GDM1 (cell line): ENCODE data around the gene MPPED1.

Experiments
- DNase-seq: peaks from one replicate; lab custom pipeline; 2025; lab: John Stamatoyannopoulos, UW

The MPPED1 gene

GRCh38 chr22:43448048-43448447, 36.2 kb downstream of the MPPED1 start:
- DNase-seq, result no peak

GRCh38 chr22:43449205-43449830, 37.5 kb downstream of the MPPED1 start:
- no peak for DNase-seq

- no peak for DNase-seq
These were observed 38.0 kb downstream of the MPPED1 start for GRCh38 chr22:43449831-43450225.

- no peak for DNase-seq
These were observed 39.7 kb downstream of the MPPED1 start for GRCh38 chr22:43451371-43452050.

- DNase-seq, result no peak
These were observed 44.0 kb downstream of the MPPED1 start for GRCh38 chr22:43455846-43456245.

- DNase-seq, result no peak
These were observed 45.2 kb downstream of the MPPED1 start for GRCh38 chr22:43457002-43457401.

- DNase-seq, result no peak
These were observed 50.9 kb downstream of the MPPED1 start for GRCh38 chr22:43462701-43463100.

- DNase-seq, result no peak
These were observed 53.0 kb downstream of the MPPED1 start for GRCh38 chr22:43464809-43465208.

GRCh38 chr22:43465291-43466015, 53.6 kb downstream of the MPPED1 start:
- no peak for DNase-seq

- DNase-seq, result no peak
These were observed 54.9 kb downstream of the MPPED1 start for GRCh38 chr22:43466710-43467109.

GRCh38 chr22:43467216-43467940, 55.6 kb downstream of the MPPED1 start:
- no peak for DNase-seq

- no peak for DNase-seq
These were observed 58.4 kb downstream of the MPPED1 start for GRCh38 chr22:43470253-43470652.

- no peak for DNase-seq
These were observed 59.2 kb downstream of the MPPED1 start for GRCh38 chr22:43470941-43471585.

- DNase-seq, result no peak
These were observed 59.9 kb downstream of the MPPED1 start for GRCh38 chr22:43471606-43472135.

GRCh38 chr22:43473031-43473430, 61.2 kb downstream of the MPPED1 start:
- no peak for DNase-seq

GRCh38 chr22:43473441-43473840, 61.6 kb downstream of the MPPED1 start:
- no peak for DNase-seq

GRCh38 chr22:43474161-43475101, 62.6 kb downstream of the MPPED1 start:
- no peak for DNase-seq

GRCh38 chr22:43475549-43476076, 63.8 kb downstream of the MPPED1 start:
- DNase-seq, result no peak

- DNase-seq, result no peak
These were observed 64.5 kb downstream of the MPPED1 start for GRCh38 chr22:43476341-43476740.
